Vagina (tissue), 2 donors: ENCODE data around the gene TAAR2. TPM values are rescaled to one million over a fixed set of nuclear protein-coding genes. Genes with fewer than 3 reads are reported as not detected.

ENCODE experiments used
- DNase-seq, 2 donors: peaks; one replicate each; pipeline ENCODE4 v3.0.0-alpha.2; 2017; ENCODE audit errors: extremely low spot score in 2 of 2
- H3K27ac ChIP-seq: fragments of 200-600 bp; sonication (generic); one replicate; pipeline ENCODE4 v1.5.1; 2019
- H3K27me3 ChIP-seq: fragments of 200-600 bp; sonication (generic); one replicate; pipeline ENCODE4 v1.5.1; 2019
- H3K36me3 ChIP-seq, 2 donors: fragments of 200-600 bp; sonication (generic); one replicate each; pipeline ENCODE4 v1.5.1; 2017 to 2019
- H3K4me1 ChIP-seq: fragments of 200-600 bp; sonication (generic); one replicate; pipeline ENCODE4 v1.5.1; 2019
- H3K4me3 ChIP-seq, 2 donors: fragments of 200-600 bp; sonication (generic); 1 replicate in 1 of 2; 2 replicates in 1 of 2; pipeline ENCODE4 v1.5.1; 2016 to 2019
- H3K9me3 ChIP-seq: fragments of 200-600 bp; sonication (generic); one replicate; pipeline ENCODE4 v1.5.1; 2019
- POLR2A ChIP-seq, 2 donors: fragments of 450-650 bp; IDR thresholded peaks; one replicate each; pipeline ENCODE4 v1.6.1; 2017; ENCODE audit warnings: antibody characterized with exemption in 2 of 2, mild to moderate bottlenecking in 2 of 2, moderate library complexity in 2 of 2
- POLR2AphosphoS5 ChIP-seq, 2 donors: sonication (generic); formaldehyde crosslinking; IDR thresholded peaks; one replicate each; pipeline ENCODE4 v1.9.0; 2017; ENCODE audit warnings: antibody characterized with exemption in 2 of 2, mild to moderate bottlenecking in 2 of 2, low read depth in 1 of 2; ENCODE audit not compliant: insufficient read depth in 1 of 2
- intact Hi-C: fragments of 100-400 bp; cut with DNase I; formaldehyde crosslinking; loops from one replicate; pipeline ENCODE4 v1.15.1; 2023
- total RNA-seq: library from RNA; depleted of rRNA; stranded (reverse); fragments of >200 nt; gene quantifications from one replicate; pipeline ENCODE4 v1.2.3, GENCODE V29; 2016
- TF ChIP-seq, protein P1 (sequence below), 3 experiments: fragments of 450-650 bp in 2 of 3; fragments of 200-600 bp in 1 of 3; sonication (generic) in 1 of 3; IDR thresholded peaks; one replicate each; pipeline ENCODE4 v1.5.1; 2017 to 2019; ENCODE audit warnings: antibody characterized with exemption in 3 of 3, mild to moderate bottlenecking in 2 of 3, moderate library complexity in 2 of 3

The TAAR2 gene
- total RNA-seq, 1 donor from 2014 or later = not detected

DNA sequence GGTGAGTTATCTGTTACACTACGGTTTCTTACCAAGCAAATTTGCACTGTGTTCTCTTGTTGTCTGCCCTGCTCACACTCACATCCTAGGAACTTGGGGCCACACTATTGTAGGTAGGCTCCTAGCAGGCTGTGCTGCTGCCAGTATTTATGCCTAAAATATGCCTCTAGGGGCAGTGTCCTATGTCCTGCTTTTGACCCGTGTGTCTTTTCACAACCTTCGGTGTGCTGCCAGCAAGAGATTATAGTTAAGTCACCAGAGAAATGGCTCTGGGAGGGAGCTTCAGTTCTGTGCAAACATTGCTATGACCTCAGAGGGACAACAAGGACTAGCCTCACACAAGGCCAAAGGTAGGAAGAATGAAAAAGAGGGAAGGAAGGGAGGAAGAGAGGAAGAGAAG, 25.6 kb downstream of the TAAR2 start:
- H3K9me3 ChIP-seq = no peaks in the 10 kb centered on the region
- no peaks in the 10 kb centered on the region for H3K27me3 ChIP-seq
- H3K4me1 ChIP-seq = no peaks in the 10 kb centered on the region
- TF ChIP-seq, protein P1, sequence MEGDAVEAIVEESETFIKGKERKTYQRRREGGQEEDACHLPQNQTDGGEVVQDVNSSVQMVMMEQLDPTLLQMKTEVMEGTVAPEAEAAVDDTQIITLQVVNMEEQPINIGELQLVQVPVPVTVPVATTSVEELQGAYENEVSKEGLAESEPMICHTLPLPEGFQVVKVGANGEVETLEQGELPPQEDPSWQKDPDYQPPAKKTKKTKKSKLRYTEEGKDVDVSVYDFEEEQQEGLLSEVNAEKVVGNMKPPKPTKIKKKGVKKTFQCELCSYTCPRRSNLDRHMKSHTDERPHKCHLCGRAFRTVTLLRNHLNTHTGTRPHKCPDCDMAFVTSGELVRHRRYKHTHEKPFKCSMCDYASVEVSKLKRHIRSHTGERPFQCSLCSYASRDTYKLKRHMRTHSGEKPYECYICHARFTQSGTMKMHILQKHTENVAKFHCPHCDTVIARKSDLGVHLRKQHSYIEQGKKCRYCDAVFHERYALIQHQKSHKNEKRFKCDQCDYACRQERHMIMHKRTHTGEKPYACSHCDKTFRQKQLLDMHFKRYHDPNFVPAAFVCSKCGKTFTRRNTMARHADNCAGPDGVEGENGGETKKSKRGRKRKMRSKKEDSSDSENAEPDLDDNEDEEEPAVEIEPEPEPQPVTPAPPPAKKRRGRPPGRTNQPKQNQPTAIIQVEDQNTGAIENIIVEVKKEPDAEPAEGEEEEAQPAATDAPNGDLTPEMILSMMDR (IDR thresholded peaks at IDR 0.05) = no peak
- TF ChIP-seq POLR2A (IDR thresholded peaks at IDR 0.05) (no peak), POLR2AphosphoS5 (IDR thresholded peaks at IDR 0.05; ENCODE audit: insufficient read depth in 1 of 2, low read depth in 1 of 2) (no peak)
- no peak overlapping the region for H3K4me3 ChIP-seq
- intact Hi-C loops = no loop called here
- no peak for DNase-seq
- no peaks in the 10 kb centered on the region for H3K36me3 ChIP-seq
- H3K27ac ChIP-seq = no peak overlapping the region

DNA sequence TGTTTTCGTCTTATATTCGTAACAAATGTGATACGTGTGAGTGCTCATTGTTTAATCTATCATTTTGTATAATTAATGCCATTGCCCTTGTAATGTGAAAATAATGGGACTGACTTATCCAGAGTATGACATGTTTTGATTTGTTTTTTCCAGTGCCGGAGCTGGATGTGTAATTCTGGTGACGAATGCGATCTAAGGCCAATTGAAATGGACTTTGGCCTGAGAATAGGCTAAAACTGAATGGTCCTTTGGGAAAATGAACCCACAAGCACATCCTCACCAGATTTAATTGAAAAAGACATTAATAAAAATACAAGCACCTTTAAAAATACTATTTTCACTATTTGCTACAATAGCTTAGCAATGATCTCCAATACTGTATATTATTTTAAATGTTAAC, 27.9 kb downstream of the TAAR2 start:
- no peaks in the 10 kb centered on the region for H3K27me3 ChIP-seq
- H3K9me3 ChIP-seq = no peaks in the 10 kb centered on the region
- intact Hi-C loops = no loop called here
- no peaks in the 10 kb centered on the region for H3K36me3 ChIP-seq
- TF ChIP-seq POLR2AphosphoS5 (IDR thresholded peaks at IDR 0.05; ENCODE audit: insufficient read depth in 1 of 2, low read depth in 1 of 2) = no peak
- TF ChIP-seq, protein P1 (IDR thresholded peaks at IDR 0.05) = no peak
- DNase-seq = no peak
- H3K4me3 ChIP-seq = no peak overlapping the region
- no peak overlapping the region for H3K27ac ChIP-seq
- H3K4me1 ChIP-seq = no peaks in the 10 kb centered on the region

DNA sequence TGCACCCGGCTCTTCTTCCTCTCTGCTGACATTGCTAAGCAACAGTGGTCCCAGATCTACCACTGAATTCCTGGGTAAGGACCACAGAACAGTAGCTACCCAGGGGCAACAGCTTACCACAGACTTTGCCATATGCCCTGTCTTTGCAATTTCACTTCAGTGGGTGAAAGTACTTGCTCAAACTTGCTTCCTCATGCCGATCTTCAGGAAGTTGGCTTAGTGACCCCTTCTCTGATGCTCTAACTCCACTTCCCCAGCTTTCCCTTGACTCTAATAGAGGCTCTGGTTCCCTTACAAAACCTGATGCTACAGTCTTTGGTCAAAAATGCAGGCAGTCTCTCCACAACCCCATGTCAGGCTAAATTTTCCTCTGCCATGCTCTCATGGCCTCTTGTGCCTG, 31.2 kb downstream of the TAAR2 start:
- H3K27ac ChIP-seq = no peak overlapping the region
- H3K27me3 ChIP-seq = no peaks in the 10 kb centered on the region
- no peak overlapping the region for H3K4me3 ChIP-seq
- H3K36me3 ChIP-seq = no peaks in the 10 kb centered on the region
- intact Hi-C loops = no loop called here
- DNase-seq = no peak
- H3K4me1 ChIP-seq = no peaks in the 10 kb centered on the region
- TF ChIP-seq POLR2AphosphoS5 (IDR thresholded peaks at IDR 0.05; ENCODE audit: insufficient read depth in 1 of 2, low read depth in 1 of 2) (no peak), POLR2A (IDR thresholded peaks at IDR 0.05) (no peak)
- TF ChIP-seq, protein P1 (IDR thresholded peaks at IDR 0.05) = no peak
- H3K9me3 ChIP-seq = no peaks in the 10 kb centered on the region

GRCh38 chr6:132590362-132590761, 33.7 kb downstream of the TAAR2 start:
- Histone ChIP-seq H3K27me3 (no peaks in the 10 kb centered on the region), H3K4me3 (no peak overlapping the region), H3K27ac (no peak overlapping the region), H3K9me3 (no peaks in the 10 kb centered on the region), H3K4me1 (no peaks in the 10 kb centered on the region), H3K36me3 (no peaks in the 10 kb centered on the region)
- no peak for DNase-seq
- TF ChIP-seq POLR2AphosphoS5 (IDR thresholded peaks at IDR 0.05; ENCODE audit: insufficient read depth in 1 of 2, low read depth in 1 of 2) (no peak), POLR2A (IDR thresholded peaks at IDR 0.05) (no peak)
- TF ChIP-seq, protein P1 (IDR thresholded peaks at IDR 0.05) = no peak
- intact Hi-C loops = no loop called here

DNA sequence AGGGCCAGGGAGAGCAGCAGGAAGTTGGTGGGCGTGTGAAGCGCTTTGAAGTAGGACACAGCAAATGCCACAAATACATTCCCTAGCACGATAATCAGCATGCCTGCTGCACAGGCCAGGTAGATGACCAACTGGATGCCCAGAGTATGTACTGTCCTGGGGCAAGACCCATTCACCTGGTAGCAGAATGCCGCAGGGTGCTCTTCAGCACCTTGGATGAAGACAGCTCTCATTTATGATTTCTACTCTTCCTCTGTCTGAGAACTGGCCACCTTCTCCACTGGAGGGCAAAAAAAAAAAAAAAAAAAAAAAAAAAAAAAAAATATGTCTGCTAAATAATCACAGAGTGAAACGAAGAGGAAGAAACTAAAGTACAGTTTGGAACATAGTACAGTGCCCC, 34.6 kb downstream of the TAAR2 start, which contains the start of gene TAAR5:
TAAR5 (minus strand) TSS at position 288 of the 400 bp plus-strand sequence; CDS start at position 233, 55 bp downstream.
- Histone ChIP-seq H3K36me3 (no peaks in the 10 kb centered on the region), H3K4me1 (no peaks in the 10 kb centered on the region), H3K9me3 (no peaks in the 10 kb centered on the region), H3K27ac (no peak within 1 kb of the TSS), H3K27me3 (no peaks in the 10 kb centered on the region), H3K4me3 (no peak within 1 kb of the TSS)
- intact Hi-C loops = no loop called here
- no peak for DNase-seq
- TF ChIP-seq POLR2A (IDR thresholded peaks at IDR 0.05) = no peak
- TF ChIP-seq, protein P1 (IDR thresholded peaks at IDR 0.05) = no peak
